K562 (cell line): Measurements from ENCODE around the gene PLXDC1.

ENCODE experiments used
- BCL6 ChIP-seq: fragments of 250-450 bp; sonication (Bioruptor Pico); IDR thresholded peaks from 2 replicates; pipeline ENCODE4 v1.4.0; 2020
- CTCF ChIP-seq, 3 experiments: IDR thresholded peaks in 2 of 3; conservative IDR thresholded peaks in 1 of 3; 2 replicates each; pipeline ENCODE4 v1.5.1; 2011 to 2012; ENCODE audit warnings: low read length in 3 of 3, mild to moderate bottlenecking in 3 of 3, control low read depth in 2 of 3, improper control_type of control experiment in 1 of 3, inconsistent platforms in 1 of 3, low read depth in 1 of 3, mixed read lengths in 1 of 3, moderate library complexity in 1 of 3; ENCODE audit not compliant: insufficient read depth in 2 of 3
- ETV6 ChIP-seq, 3 experiments: fragments of 150-350 bp in 1 of 3; sonication (generic) in 1 of 3; formaldehyde crosslinking in 1 of 3; IDR thresholded peaks; 2 replicates each; pipeline versions ENCODE4 v1.6.1 to v1.8.0; 2014 to 2022; ENCODE audit warnings: borderline replicate concordance in 2 of 3, low read depth in 2 of 3, antibody characterized with exemption in 1 of 3, low read length in 1 of 3, mild to moderate bottlenecking in 1 of 3, missing genetic modification reagents in 1 of 3
- GMEB1 ChIP-seq: fragments of 250-450 bp; sonication (Bioruptor Pico); IDR thresholded peaks from 2 replicates; pipeline ENCODE4 v1.4.0; 2020; ENCODE audit warnings: mild to moderate bottlenecking
- HEY1 ChIP-seq: fragments of 250-450 bp; sonication (Bioruptor Pico); IDR thresholded peaks from 2 replicates; pipeline ENCODE4 v1.5.0; 2020; ENCODE audit warnings: mild to moderate bottlenecking, moderate library complexity, borderline replicate concordance
- KLF16 ChIP-seq: IDR thresholded peaks from 2 replicates; pipeline ENCODE4 v1.6.1; 2016; ENCODE audit warnings: antibody characterized with exemption
- PRMT5 ChIP-seq: sonication (generic); formaldehyde crosslinking; IDR thresholded peaks from 2 replicates; pipeline ENCODE4 v1.5.0; 2020; ENCODE audit warnings: missing genetic modification reagents
- SIRT6 ChIP-seq: IDR thresholded peaks from one replicate; pipeline ENCODE4 v1.6.1; 2012; ENCODE audit warnings: low read depth, mild to moderate bottlenecking, control low read depth, inconsistent platforms, low read length, moderate library complexity
- TCF7L2 ChIP-seq: fragments of 150-350 bp; IDR thresholded peaks from 2 replicates; pipeline ENCODE4 v1.6.1; 2016; ENCODE audit warnings: low read depth, mild to moderate bottlenecking, low read length, moderate library complexity
- ZBTB2 ChIP-seq: fragments of 450-650 bp; IDR thresholded peaks from 2 replicates; pipeline ENCODE4 v1.6.1; 2016; ENCODE audit warnings: antibody characterized with exemption
- ZC3H4 ChIP-seq: sonication (generic); formaldehyde crosslinking; IDR thresholded peaks from 2 replicates; pipeline ENCODE4 v1.9.0; 2021; ENCODE audit warnings: missing genetic modification reagents, borderline replicate concordance
- ZNF280B ChIP-seq: fragments of 250-450 bp; sonication (Bioruptor Pico); IDR thresholded peaks from 2 replicates; pipeline ENCODE4 v1.5.1; 2021; ENCODE audit warnings: mild to moderate bottlenecking
- ZNF77 ChIP-seq: fragments of 250-450 bp; sonication (Bioruptor Pico); IDR thresholded peaks from 2 replicates; pipeline ENCODE4 v1.5.0; 2020

- no peak for TF ChIP-seq ZC3H4 (CRISPR knock-in tag)
- no peak for TF ChIP-seq CTCF (IDR thresholded peaks at IDR 0.05 in 2 of 3, conservative IDR thresholded peaks at IDR 0.05 in 1 of 3; ENCODE audit: insufficient read depth in 2 of 3, low read depth in 1 of 3, low read length in 3 of 3)
- TF ChIP-seq ZNF77 (CRISPR knock-in tag), result no peak
- no peak for TF ChIP-seq PRMT5 (CRISPR knock-in tag)
- TF ChIP-seq ZNF280B (CRISPR knock-in tag), result no peak
- no peak for TF ChIP-seq ETV6 (IDR thresholded peaks at IDR 0.05; ENCODE audit: borderline replicate concordance in 1 of 2, low read depth in 2 of 2, low read length in 1 of 2)
- TF ChIP-seq ETV6 (CRISPR knock-in tag; IDR thresholded peaks at IDR 0.05; ENCODE audit: borderline replicate concordance), result no peak
- no peak for TF ChIP-seq GMEB1
- TF ChIP-seq TCF7L2, result no peak
- no peak for TF ChIP-seq ZBTB2
- no peak for TF ChIP-seq SIRT6
- no peak for TF ChIP-seq BCL6 (CRISPR knock-in tag)
- no peak for TF ChIP-seq KLF16
- TF ChIP-seq HEY1 (CRISPR knock-in tag), result no peak
Observed at GRCh38 chr17:39081851-39082250, 69.6 kb downstream of the PLXDC1 start.
